GM21515 (cell line): ENCODE results near the gene ALOX15B.

ENCODE experiments used
- ATAC-seq: cut with Tn5 transposase; IDR thresholded peaks from one replicate; pipeline ENCODE4 v1.9.1; 2021; ENCODE audit not compliant: unreplicated experiment

ALOX15B gene

GRCh38 chr17:8032442-8032841, 6.4 kb upstream of the ALOX15B start:
- ATAC-seq, result no peak

- no peak for ATAC-seq
These were observed 831 bp downstream of the ALOX15B start for GRCh38 chr17:8039611-8040168.

DNA sequence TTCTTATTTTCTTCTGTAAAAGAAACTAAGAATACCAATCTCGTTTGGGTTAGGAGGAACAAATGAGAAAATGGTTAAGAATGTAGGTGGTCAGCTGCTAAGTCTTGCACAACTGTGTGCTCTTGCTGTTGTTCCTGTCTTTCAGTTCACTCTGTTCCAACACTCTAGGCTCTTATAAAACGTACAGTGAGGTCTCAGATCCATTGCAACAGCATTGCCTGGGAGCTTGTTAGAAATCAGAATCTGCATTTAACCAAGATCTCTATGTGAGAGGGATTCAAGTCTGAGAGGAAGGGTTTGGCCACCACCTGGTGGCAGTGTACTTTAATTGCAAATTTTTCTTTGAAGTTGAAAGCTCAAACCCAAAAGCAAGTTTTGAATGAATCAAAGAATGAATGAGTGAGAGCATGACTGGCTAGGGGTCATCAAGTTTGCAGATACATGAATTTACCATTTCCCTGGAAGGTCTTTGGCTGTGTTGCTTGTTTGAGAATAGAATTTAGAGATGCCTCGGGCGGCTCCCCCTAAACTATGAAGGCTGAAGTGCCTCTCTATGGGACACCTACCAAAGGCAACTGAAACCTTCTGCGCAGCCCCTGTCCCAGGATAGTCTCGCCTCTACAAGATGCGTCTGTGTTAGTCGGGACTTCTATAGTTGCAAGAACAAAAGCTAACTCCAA, 2.5 kb downstream of the ALOX15B start:
- ATAC-seq, result no peak

- no peak for ATAC-seq
These were observed 3.1 kb downstream of the ALOX15B start for GRCh38 chr17:8041979-8042378.

GRCh38 chr17:8044819-8045810, 6.3 kb downstream of the ALOX15B start:
- no peak for ATAC-seq

DNA sequence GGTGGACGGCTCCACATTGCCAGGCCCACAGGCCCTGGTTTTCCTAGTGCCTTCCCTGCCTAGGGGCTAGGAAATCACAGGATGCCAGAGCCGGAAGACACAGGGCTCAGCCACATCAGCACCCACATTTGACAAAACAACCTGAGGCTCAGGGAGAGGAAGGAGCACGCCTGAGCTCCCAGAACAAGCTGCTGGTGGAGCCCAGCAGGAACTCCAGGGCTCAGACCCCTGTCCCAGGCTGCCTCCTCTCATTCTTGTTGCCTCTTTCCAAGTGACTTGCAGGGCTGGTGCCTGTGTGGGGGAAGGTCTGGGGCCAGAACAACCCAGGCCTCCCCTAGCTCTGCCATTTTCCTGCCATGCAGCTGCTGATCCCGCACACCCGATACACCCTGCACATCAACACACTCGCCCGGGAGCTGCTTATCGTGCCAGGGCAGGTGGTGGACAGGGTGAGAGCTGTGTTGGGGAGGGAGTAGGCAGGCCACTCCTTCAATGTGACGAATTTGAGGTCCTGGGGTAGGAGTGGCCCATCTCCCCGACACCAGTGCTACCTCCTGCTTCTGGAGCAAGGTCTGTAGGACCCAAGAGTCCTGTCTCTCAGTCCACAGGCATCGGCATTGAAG, 7.6 kb downstream of the ALOX15B start:
- ATAC-seq, result no peak

DNA sequence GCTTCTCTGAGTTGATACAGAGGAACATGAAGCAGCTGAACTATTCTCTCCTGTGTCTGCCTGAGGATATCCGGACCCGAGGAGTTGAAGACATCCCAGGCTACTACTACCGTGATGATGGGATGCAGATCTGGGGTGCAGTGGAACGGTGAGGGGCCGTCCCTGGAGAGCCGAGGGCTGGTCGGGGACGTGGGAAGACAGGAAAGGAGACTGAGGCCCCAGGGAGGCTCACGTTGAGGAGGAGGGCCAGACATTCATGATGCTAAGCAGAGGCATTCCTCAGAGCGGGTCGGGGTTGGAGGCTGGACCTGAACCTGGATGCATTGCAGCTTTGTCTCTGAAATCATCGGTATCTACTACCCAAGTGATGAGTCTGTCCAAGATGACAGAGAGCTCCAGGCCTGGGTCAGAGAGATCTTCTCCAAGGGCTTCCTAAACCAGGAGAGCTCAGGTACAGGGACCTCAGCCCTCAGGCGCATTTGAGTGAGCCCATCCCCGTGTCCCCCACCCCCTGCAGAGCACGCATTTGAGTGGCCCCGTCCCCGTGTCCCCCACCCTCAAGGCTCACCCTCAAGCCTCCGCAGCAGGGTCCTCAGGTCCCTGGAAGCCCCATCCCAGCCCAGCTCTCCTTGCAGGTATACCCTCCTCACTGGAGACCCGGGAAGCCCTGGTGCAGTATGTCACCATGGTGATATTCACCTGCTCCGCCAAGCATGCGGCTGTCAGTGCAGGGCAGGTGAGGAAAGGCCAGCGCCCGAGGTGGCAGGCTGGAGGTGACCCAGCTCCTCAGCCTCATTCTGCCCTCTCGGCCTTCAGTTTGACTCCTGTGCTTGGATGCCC, 8.3 kb downstream of the ALOX15B start:
- no peak for ATAC-seq

- no peak for ATAC-seq
These were observed 8.9 kb downstream of the ALOX15B start for GRCh38 chr17:8047769-8048110.

- no peak for ATAC-seq
These were observed 9.4 kb downstream of the ALOX15B start for GRCh38 chr17:8048236-8048635.

GRCh38 chr17:8048736-8049135, 9.9 kb downstream of the ALOX15B start:
- no peak for ATAC-seq

DNA sequence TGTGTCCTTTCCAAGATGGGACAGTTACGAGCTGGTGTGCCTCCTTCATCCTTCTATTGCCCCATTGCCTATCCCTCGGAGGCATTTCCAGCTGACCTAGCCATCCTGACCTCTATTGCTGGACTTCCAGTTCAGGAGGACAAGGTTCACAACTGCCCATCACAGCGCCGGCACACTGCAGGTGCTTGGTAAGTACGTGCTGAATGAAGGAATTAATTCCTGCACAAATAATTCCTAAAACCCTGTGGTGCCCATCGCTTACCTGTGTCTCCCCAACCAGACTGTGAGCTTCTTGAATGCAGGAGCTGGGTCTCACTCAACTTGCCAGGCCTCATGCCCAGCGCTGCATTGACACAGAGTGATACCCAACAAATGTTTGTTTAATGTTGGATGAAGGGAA, 13.0 kb downstream of the ALOX15B start:
- ATAC-seq, result no peak

GRCh38 chr17:8052256-8053252, 13.7 kb downstream of the ALOX15B start:
- no peak for ATAC-seq

DNA sequence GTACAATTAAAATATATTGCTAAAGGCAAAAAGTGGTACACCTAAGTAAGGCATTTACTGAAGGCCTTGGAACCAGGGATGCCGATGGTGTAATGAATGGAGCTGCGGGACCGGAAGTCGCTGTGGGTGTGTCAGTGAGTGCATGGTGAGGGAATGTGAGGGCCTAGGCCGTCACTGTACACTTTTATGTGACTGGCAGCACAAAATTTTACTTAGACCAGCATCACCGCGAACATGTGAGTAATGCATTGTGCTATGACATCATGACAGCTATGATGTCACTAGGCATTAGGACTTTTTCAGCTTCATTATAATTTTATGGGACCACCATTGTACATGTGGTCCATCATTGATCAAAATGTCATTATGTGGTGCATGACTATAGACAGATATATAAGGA, 14.7 kb downstream of the ALOX15B start:
- ATAC-seq, result no peak

DNA sequence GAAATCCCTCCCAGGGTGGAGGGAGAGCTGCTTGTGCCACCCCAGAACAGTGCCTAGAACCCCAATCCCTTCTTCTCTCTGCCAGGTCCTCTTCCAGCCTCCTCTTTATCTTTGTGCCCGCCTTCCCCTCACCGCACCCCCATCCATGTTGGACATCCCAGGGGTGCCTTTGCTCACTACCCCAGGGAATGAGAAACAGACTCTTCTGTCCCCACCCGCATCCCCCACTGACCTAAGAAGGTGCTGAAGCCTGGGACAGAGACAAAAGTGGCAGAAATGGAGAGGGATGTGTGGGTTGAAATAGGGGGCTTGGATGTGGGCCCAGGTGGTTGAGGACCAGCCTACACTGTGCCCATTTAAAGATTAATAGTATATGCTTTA, 17.0 kb downstream of the ALOX15B start:
- no peak for ATAC-seq

GRCh38 chr17:8056232-8056975, 17.5 kb downstream of the ALOX15B start:
- ATAC-seq, result no peak

GRCh38 chr17:8056976-8057625, 18.2 kb downstream of the ALOX15B start:
- no peak for ATAC-seq

DNA sequence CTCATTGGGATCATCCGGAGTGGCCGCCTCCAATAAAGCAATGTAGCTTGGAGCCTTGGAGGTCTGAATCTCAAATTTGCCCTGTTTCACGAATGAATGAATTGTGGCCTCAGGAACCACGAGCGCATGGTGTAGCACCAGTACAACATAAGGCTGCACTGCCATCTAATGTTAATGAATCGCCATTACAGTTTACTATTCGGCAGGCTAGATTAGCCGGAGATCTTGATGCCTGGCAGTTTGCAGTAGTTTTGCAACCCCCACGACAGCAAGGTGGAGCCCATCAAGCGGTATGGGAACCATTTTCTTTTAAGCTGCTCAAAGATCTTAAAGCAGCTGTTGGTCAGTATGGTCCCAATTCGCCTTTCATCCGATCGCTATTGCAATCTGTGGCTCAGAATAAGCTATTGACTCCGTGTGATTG, 18.8 kb downstream of the ALOX15B start:
- ATAC-seq, result no peak

DNA sequence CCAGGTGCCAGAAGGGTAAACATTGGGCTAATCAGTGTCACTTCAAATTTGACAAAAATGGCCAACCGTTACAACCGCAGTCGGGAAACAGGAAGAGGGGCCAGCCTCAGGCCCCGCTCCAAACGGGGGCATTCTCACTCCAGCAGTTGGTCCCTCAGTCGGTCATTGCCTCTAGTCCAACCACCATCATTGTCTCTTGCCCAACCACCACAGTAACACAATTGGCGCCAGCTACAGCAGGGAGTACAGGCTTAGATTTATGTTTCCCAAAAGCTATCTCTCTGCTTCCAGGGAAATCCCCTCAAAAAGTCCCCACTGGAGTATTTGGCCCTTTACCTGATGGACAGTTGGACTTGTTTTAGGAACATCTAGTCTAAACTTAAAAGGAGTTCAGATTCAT, 20.3 kb downstream of the ALOX15B start:
- no peak for ATAC-seq
